H1 (cell line): ENCODE results near the gene CENPX. TPM values are rescaled to one million over a fixed set of nuclear protein-coding genes. Genes with fewer than 3 reads are reported as not detected.

Experiments used
- BRCA1 ChIP-seq: IDR thresholded peaks from 2 replicates; pipeline ENCODE4 v1.6.1; 2012; ENCODE audit warnings: low read depth, low read length, improper control_type of control experiment
- CEBPB ChIP-seq: IDR thresholded peaks from 2 replicates; pipeline ENCODE4 v1.6.1; 2012; ENCODE audit warnings: low read depth, low read length
- EZH2 ChIP-seq: fragments of 200-600 bp; sonication (generic); IDR thresholded peaks from 2 replicates; pipeline ENCODE4 v1.7.1; 2012; ENCODE audit warnings: low read depth, mild to moderate bottlenecking, moderate library complexity, low read length, inconsistent platforms; ENCODE audit not compliant: severe bottlenecking
- HDAC6 ChIP-seq: IDR thresholded peaks from one replicate; pipeline ENCODE4 v1.7.1; 2012; ENCODE audit warnings: low read depth, mild to moderate bottlenecking, inconsistent platforms, low read length, moderate library complexity
- RBBP5 ChIP-seq: IDR thresholded peaks from 2 replicates; pipeline ENCODE4 v1.7.1; 2012; ENCODE audit warnings: low read depth, mild to moderate bottlenecking, inconsistent platforms, low read length, moderate library complexity, borderline replicate concordance
- RNF2 ChIP-seq: fragments of 200-900, 300-1000 bp; sonication (generic); IDR thresholded peaks from 2 replicates; pipeline ENCODE4 v1.7.1; 2016; ENCODE audit warnings: borderline replicate concordance, low read depth, mild to moderate bottlenecking, antibody characterized with exemption, low read length; ENCODE audit not compliant: poor library complexity, severe bottlenecking; ENCODE audit errors: missing control alignments
- SIN3A ChIP-seq, 2 experiments: IDR thresholded peaks in 1 of 2; conservative IDR thresholded peaks in 1 of 2; 2 replicates each; pipeline ENCODE4 v1.6.1; 2011 to 2012; ENCODE audit warnings: low read length in 2 of 2, improper control_type of control experiment in 1 of 2, low read depth in 1 of 2, mild to moderate bottlenecking in 1 of 2
- SP2 ChIP-seq: IDR thresholded peaks from 2 replicates; pipeline ENCODE4 v1.6.1; 2012; ENCODE audit warnings: mild to moderate bottlenecking, low read length, inconsistent platforms
- TAF1 ChIP-seq: IDR thresholded peaks from 2 replicates; pipeline ENCODE4 v1.6.1; 2011; ENCODE audit warnings: mild to moderate bottlenecking, low read depth, low read length
- TEAD4 ChIP-seq: IDR thresholded peaks from 2 replicates; pipeline ENCODE4 v1.6.1; 2012; ENCODE audit warnings: low read depth, low read length, inconsistent platforms, mixed read lengths
- polyA plus RNA-seq, 7 experiments: library from polyadenylated mRNA; depleted of rRNA in 3 of 7; stranded (reverse) in 5 of 7; unstranded in 2 of 7; fragments of >200 nt in 5 of 7; fragments of 200-250 nt in 2 of 7; gene quantifications; 1 replicate in 5 of 7; 2 replicates in 1 of 7; 4 replicates in 1 of 7; pipeline versions ENCODE4 v1.2.1 to v1.2.3, GENCODE V29; 2011 to 2013; ENCODE audit warnings: missing spikeins in 2 of 7, mixed read lengths in 2 of 7
- total RNA-seq: library from RNA; stranded (reverse); fragmentation: NEBNext Ultra II Directional; extraction: Animal tissue kit (Norgen Biotek cat#: 25700); gene quantifications from 2 replicates; pipeline ENCODE4 v1.2.1, GENCODE V29; 2021
- TF ChIP-seq, protein P1 (sequence below), 3 experiments: IDR thresholded peaks; 1 replicate in 2 of 3; 2 replicates in 1 of 3; pipeline versions ENCODE4 v1.5.1 to v1.6.1; 2011; ENCODE audit warnings: low read length in 3 of 3, mild to moderate bottlenecking in 3 of 3, inconsistent platforms in 2 of 3, low read depth in 1 of 3, moderate library complexity in 1 of 3; ENCODE audit not compliant: insufficient read depth in 1 of 3; ENCODE audit errors: control extremely low read depth in 1 of 3

Gene CENPX
- total and polyA plus RNA-seq, 2 of the 8 experiments (the other 6 are each of a cell fraction or from before 2014, with no cell fraction given) = 116 to 122 TPM

DNA sequence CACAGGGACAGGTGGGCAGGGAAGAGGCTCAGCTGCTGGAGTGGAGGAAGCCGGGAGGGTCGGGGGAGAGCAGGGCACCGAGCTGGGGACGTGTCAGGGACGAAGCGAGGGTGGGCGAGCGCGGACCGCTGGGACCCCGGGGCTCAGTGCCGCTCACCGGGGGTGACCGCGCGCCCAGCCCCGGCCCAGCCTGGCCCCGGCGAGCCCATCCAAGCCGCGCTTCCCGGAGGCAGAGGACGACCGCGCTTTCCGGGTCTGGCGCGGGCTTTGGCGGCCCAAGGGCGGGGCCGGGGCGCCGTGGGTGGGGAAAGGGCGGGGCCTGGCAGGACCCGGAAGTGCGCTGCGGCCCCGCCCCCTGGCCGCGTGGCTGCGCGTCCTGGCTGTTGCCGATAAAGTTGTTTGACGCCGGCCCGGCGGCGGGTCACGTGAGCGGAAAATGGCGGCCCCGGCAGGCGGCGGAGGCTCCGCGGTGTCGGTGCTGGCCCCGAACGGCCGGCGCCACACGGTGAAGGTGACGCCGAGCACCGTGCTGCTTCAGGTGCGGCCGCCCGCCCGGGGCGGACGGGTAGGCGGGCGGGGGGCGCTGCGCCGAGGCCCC is 45.4 kb downstream of the CENPX start, which contains the start of gene ASPSCR1 (continued):
- peak; percentile 98 for TF ChIP-seq RBBP5
- 0 out of 2 replicates have a peak, but pooled peaks have one; percentile 34 for TF ChIP-seq TEAD4
- TF ChIP-seq, protein P1, sequence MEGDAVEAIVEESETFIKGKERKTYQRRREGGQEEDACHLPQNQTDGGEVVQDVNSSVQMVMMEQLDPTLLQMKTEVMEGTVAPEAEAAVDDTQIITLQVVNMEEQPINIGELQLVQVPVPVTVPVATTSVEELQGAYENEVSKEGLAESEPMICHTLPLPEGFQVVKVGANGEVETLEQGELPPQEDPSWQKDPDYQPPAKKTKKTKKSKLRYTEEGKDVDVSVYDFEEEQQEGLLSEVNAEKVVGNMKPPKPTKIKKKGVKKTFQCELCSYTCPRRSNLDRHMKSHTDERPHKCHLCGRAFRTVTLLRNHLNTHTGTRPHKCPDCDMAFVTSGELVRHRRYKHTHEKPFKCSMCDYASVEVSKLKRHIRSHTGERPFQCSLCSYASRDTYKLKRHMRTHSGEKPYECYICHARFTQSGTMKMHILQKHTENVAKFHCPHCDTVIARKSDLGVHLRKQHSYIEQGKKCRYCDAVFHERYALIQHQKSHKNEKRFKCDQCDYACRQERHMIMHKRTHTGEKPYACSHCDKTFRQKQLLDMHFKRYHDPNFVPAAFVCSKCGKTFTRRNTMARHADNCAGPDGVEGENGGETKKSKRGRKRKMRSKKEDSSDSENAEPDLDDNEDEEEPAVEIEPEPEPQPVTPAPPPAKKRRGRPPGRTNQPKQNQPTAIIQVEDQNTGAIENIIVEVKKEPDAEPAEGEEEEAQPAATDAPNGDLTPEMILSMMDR (IDR thresholded peaks at IDR 0.05; ENCODE audit: control extremely low read depth in 1 of 3, insufficient read depth in 1 of 3, low read depth in 1 of 3, low read length in 3 of 3) = no peak
- no peak for TF ChIP-seq BRCA1
- no peak for TF ChIP-seq SP2
- no peak for TF ChIP-seq HDAC6
- no peak for TF ChIP-seq EZH2
- no peak for TF ChIP-seq CEBPB
- no peak for TF ChIP-seq RNF2
- TF ChIP-seq SIN3A (conservative IDR thresholded peaks at IDR 0.05 in 1 of 2, IDR thresholded peaks at IDR 0.05 in 1 of 2; ENCODE audit: low read depth in 1 of 2, low read length in 2 of 2) = peak; percentile 79 to 87; a peak in 3 of 4 replicates
- TF ChIP-seq TAF1 = peak; percentile 94
